ENCODE data around the gene POU1F1.
"Not testable (repeated sequence)": the region's sequence is repeated elsewhere in the genome, so short reads cannot be mapped to it uniquely, and the experiment has no call there.

POU1F1 gene

DNA sequence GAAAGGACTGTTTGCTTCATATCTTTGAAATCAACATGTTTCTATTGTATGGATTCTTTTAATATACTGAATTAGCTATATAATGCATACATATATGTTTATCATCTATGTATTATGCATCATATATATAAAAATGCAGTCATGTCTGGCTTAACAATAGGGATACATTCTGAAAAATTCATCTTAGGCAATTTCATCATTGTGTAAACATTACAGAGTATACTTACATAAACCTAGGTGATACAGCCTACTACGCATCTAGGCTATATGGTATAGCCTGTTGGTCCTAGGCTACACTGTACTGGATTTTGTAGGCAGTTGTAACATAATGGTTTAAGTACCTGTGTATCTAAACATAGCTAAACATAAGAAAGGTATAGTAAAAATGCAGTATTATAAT is 27.6 kb downstream of the POU1F1 start:
- no peak for DNase-seq

GRCh38 chr3:87248231-87248630 is 28.2 kb downstream of the POU1F1 start:
- not testable (repeated sequence) for DNase-seq

DNA sequence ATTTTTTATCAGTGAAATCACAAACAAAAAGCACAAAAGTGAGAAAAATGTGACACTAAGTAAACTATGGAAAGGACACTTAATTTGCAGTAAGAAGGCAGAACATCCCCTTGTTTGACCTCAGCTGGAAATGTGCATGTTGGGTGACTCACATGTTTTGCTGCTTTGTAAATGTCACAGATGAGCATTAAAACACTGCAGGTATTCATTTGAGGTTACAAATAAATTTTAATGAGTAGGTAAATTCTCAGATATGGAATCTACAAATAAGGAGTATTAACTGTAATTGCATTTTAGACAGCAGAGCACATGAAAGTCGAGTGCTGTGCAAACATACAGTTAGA is 29.0 kb downstream of the POU1F1 start:
- DNase-seq = no peak

DNA sequence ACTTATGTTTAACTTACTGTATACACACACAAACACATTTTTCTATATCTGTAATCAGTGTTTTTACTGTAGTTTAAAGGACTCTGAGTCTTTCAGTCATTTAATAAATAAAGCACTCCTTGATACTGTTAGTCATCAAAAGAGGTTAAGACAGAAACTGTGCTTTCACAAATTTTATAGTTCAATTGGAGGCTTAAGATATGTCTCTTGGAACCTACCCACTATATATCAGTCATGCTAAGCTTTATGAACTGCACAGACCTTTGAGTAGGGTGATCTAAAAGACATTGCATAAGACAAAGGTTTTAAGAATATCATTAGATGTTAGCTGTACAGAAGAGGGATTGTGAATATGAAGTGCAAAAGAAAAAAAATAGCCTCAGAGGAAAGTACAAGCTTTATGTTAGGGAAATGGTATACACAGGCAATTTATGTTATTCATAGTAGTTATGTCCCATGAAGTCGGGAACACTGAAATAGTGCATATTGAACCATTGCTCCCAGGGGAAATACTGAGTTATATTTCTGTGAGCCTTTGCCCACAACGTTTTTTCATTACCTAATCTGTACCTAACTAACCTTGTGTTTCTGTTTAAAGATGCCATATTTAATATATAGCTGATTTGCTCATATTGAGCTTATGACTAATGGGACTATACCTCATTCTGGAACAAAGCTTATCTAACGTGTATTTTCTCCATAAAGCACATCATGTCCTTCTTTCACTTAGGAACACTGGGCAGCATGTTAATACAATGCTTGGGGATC is 29.5 kb downstream of the POU1F1 start:
- DNase-seq = no peak

DNA sequence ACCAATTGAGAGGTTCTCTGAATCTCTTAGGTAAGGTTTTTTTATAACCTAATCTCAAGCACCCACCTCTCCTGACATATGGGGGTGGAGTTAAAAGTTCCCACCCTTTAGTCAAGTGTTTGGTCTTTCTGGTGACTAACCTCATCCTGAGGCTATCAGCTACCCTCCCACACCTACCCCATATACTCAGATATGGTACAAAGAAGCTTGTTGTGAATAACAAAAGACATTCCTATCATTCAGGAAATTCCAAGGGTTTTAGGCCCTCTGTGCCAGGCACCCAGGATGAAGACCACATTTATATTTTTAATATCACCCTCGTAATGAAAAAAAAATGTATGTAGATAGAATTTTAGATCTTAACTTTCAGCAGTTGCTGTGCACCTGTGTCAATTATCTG is 40.3 kb downstream of the POU1F1 start:
- DNase-seq = no peak

DNA sequence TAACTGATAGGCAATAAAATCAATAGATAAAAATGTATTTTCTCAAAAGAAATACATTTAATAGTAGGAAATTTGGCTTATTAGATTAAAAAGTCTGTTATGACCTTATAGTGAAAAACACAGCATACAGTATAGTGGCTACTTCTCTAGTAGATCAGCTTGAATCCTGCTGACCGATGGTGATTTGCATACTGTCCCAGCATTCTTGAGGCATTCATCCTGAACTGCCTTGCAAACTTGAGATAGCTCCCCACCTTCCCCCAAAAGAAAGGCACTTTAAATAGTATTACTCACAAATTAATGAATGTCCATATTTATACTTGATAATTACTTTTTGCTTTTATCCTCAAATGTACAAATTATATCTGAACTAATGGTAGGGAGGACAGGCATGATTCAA is 42.6 kb downstream of the POU1F1 start:
- DNase-seq = no peak

- DNase-seq = no peak
Measured at GRCh38 chr3:87229113-87229512, 47.3 kb downstream of the POU1F1 start.

- DNase-seq = no peak
Measured at GRCh38 chr3:87228316-87228715, 48.1 kb downstream of the POU1F1 start.

DNA sequence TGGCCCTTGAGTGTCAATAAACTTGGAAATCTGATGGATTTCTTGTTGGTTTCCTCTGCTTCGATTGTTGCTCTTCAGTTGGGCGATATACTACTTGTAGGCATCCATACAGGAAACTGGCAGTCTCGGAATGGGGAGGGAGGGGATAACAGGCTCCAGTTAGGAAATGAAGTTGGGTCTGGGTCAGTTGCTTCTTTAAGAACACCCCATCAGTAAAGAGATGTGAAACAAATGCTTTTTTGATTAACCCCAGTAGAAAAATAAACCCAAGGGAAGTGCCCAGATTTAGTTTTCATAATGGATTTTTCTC is 48.6 kb downstream of the POU1F1 start:
- no peak for DNase-seq

- peak; percentile 47 for DNase-seq
Measured at GRCh38 chr3:87227104-87227834, 49.1 kb downstream of the POU1F1 start, which contains the start of gene CHMP2B. Gene CHMP2B (plus strand): TSS chr3:87227309. CDS start chr3:87227523, 214 bp downstream.

- DNase-seq = no peak
Measured at GRCh38 chr3:87225659-87226058, 50.7 kb downstream of the POU1F1 start.

GRCh38 chr3:87219611-87220010 is 56.8 kb downstream of the POU1F1 start:
- DNase-seq = no peak

GRCh38 chr3:87218560-87218959 is 57.8 kb downstream of the POU1F1 start:
- no peak for DNase-seq

Data from SIG-M5 (cell line).